DOHH2 (cell line): ENCODE measurements around the gene PITPNM1.

ENCODE experiments used
- EZH2phosphoT487 ChIP-seq: fragments of 200-600 bp; sonication (generic); IDR thresholded peaks from 2 replicates; pipeline ENCODE4 v1.6.1; 2017; ENCODE audit warnings: borderline replicate concordance, mild to moderate bottlenecking, antibody characterized with exemption, low read length, moderate library complexity, mixed read lengths
- TF ChIP-seq, protein P1 (sequence below): fragments of 200-600 bp; sonication (generic); IDR thresholded peaks from one replicate; pipeline ENCODE4 v1.5.1; 2014; ENCODE audit warnings: antibody characterized with exemption, mild to moderate bottlenecking, low read depth, low read length; ENCODE audit not compliant: poor library complexity, severe bottlenecking

DNA sequence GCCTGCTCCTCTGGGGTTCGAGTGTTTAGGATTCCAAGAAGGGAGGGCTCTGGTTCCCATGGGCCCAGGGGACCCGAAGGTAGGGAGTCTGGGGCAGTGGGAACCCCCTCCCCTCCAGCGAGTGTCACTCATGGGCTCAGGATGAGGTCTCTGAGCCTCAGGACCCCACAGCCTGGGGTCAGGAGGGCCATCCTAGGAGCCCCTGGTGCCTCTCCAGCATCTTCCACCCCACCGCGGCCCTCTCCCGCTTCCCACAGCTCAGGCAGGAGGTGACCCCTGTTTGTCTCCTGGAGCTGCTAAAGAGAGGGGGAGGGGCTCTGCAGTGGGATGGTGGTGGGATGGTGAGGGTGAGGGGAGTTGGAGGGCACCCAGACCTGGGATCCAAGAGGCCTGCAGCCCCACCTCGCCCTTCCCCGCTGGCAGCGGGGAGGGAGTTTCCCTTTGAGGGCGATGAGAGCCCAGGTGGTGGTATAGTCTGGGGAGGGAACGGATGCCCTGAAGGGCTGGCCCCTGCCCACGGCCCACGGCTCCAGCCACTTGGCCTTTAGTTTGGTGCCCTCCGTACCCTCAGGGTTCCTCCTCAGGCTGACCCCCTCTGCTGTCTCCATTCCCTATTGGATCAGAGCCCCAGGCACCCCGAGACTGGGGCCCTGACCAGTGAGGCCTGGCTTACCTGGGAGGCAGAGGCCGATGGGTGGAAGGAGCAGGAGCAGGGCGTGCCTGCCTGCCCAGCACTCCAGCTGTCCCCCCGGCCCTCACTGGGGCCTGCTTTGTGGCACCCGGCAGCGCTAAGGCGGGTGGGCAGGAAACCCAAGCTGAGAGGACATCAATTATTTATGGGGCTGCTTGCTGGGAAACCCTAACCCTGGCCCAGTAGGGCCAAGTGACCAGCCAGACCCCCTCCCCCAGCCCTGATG, 51.1 kb downstream of the PITPNM1 start:
- TF ChIP-seq, protein P1, sequence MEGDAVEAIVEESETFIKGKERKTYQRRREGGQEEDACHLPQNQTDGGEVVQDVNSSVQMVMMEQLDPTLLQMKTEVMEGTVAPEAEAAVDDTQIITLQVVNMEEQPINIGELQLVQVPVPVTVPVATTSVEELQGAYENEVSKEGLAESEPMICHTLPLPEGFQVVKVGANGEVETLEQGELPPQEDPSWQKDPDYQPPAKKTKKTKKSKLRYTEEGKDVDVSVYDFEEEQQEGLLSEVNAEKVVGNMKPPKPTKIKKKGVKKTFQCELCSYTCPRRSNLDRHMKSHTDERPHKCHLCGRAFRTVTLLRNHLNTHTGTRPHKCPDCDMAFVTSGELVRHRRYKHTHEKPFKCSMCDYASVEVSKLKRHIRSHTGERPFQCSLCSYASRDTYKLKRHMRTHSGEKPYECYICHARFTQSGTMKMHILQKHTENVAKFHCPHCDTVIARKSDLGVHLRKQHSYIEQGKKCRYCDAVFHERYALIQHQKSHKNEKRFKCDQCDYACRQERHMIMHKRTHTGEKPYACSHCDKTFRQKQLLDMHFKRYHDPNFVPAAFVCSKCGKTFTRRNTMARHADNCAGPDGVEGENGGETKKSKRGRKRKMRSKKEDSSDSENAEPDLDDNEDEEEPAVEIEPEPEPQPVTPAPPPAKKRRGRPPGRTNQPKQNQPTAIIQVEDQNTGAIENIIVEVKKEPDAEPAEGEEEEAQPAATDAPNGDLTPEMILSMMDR: no peak
- TF ChIP-seq EZH2phosphoT487: no peak
